SJCRH30 (cell line): Measurements from ENCODE around the gene SCAP. TPM values are rescaled to one million over a fixed set of nuclear protein-coding genes. Genes with fewer than 3 reads are reported as not detected.
"Not testable (repeated sequence)": the region's sequence is repeated elsewhere in the genome, so short reads cannot be mapped to it uniquely, and the experiment has no call there.

Experiments used
- DNase-seq, 2 experiments: peaks; one replicate each; pipeline ENCODE4 v3.0.0-alpha.2; 2015 to 2020
- H3K27ac ChIP-seq: fragments of 250-450 bp; sonication (Bioruptor Pico); 2 replicates; pipeline ENCODE4 v1.5.1; 2020; ENCODE audit warnings: mild to moderate bottlenecking, moderate library complexity
- H3K27me3 ChIP-seq: fragments of 250-450 bp; sonication (Bioruptor Pico); 2 replicates; pipeline ENCODE4 v1.5.1; 2020; ENCODE audit warnings: mild to moderate bottlenecking, moderate library complexity
- H3K36me3 ChIP-seq: fragments of 250-450 bp; sonication (Bioruptor Pico); 2 replicates; pipeline ENCODE4 v1.5.1; 2020; ENCODE audit warnings: mild to moderate bottlenecking, moderate library complexity
- H3K4me1 ChIP-seq: fragments of 250-450 bp; sonication (Bioruptor Pico); 2 replicates; pipeline ENCODE4 v1.5.1; 2020; ENCODE audit warnings: mild to moderate bottlenecking, moderate library complexity
- H3K4me3 ChIP-seq: fragments of 250-450 bp; sonication (Bioruptor Pico); 2 replicates; pipeline ENCODE4 v1.5.1; 2020; ENCODE audit warnings: mild to moderate bottlenecking, moderate library complexity
- H3K9me3 ChIP-seq: fragments of 250-450 bp; sonication (Bioruptor Pico); replicated peaks from 2 replicates; pipeline ENCODE4 v1.5.1; 2020; ENCODE audit warnings: mild to moderate bottlenecking, moderate library complexity
- total RNA-seq: library from RNA; depleted of rRNA; stranded (reverse); fragments of >200 nt; shearing (Covaris generic); gene quantifications from 2 replicates; pipeline ENCODE4 v1.2.3, GENCODE V29; 2014

SCAP gene
- total RNA-seq, 1 experiment from 2014 or later: 47.5 TPM

GRCh38 chr3:47392933-47393332 lies 82.8 kb downstream of the SCAP start:
- no peak for DNase-seq
- peaks cover 21% of the 10 kb centered on the region for H3K36me3 ChIP-seq
- H3K27me3 ChIP-seq: no peaks in the 10 kb centered on the region
- peaks cover 43% of the 10 kb centered on the region for H3K4me1 ChIP-seq
- no peak overlapping the region for H3K4me3 ChIP-seq
- H3K9me3 ChIP-seq: no peaks in the 10 kb centered on the region
- peak overlapping the region; percentile 93 for H3K27ac ChIP-seq

GRCh38 chr3:47385796-47386195 lies 89.9 kb downstream of the SCAP start:
- no peak overlapping the region for H3K27ac ChIP-seq
- H3K9me3 ChIP-seq: no peaks in the 10 kb centered on the region
- H3K4me1 ChIP-seq: no peaks in the 10 kb centered on the region
- DNase-seq: no peak
- H3K4me3 ChIP-seq: no peak overlapping the region
- peaks cover 14% of the 10 kb centered on the region for H3K36me3 ChIP-seq
- H3K27me3 ChIP-seq: no peaks in the 10 kb centered on the region

DNA sequence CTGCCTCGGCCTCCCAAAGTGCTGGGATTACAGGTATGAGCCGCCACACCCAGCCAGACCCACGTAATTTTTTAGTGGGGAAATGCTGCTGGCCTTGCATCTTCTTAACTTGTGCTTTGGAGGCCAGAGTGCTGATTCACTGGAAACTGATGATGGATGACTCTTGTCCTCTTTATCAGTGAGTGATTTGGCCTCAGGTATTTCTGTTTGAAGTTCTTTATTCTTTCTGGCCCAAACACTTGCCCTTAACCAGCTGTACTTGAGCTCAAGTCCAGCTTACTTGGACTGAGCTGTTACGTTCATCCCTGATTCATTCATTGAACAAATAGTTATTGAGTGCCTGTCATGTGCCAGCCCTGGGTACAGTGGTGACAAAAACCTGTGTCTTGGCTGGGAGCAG lies 90.7 kb downstream of the SCAP start:
- H3K4me1 ChIP-seq: no peaks in the 10 kb centered on the region
- no peak for DNase-seq
- peaks cover 11% of the 10 kb centered on the region for H3K36me3 ChIP-seq
- no peaks in the 10 kb centered on the region for H3K9me3 ChIP-seq
- H3K4me3 ChIP-seq: no peak overlapping the region
- H3K27me3 ChIP-seq: no peaks in the 10 kb centered on the region
- no peak overlapping the region for H3K27ac ChIP-seq

DNA sequence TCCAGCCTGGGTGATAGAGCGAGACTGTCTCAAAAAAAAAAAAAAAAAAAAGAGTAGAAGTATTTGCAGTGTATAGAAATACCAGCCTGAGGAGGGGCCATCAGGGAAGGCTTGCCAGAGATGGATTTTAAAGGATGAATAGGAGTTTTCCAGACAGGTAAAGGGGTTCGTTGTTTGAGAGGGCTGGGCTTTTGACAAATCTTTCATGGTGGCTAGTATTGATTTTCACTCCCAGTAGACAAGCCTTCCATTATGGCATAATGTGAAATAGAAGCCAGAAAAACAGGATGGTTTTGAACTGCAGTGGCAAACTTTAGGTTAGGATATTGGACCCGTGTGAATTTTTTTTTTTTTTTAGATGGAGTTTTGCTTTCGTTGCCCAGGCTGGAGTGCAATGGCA lies 91.3 kb downstream of the SCAP start:
- H3K27me3 ChIP-seq: no peaks in the 10 kb centered on the region
- H3K4me1 ChIP-seq: peaks cover 4% of the 10 kb centered on the region; the same call in 1 of the 2 replicates
- peaks cover 11% of the 10 kb centered on the region for H3K36me3 ChIP-seq
- H3K27ac ChIP-seq: no peak overlapping the region
- no peaks in the 10 kb centered on the region for H3K9me3 ChIP-seq
- DNase-seq: no peak
- H3K4me3 ChIP-seq: no peak overlapping the region

DNA sequence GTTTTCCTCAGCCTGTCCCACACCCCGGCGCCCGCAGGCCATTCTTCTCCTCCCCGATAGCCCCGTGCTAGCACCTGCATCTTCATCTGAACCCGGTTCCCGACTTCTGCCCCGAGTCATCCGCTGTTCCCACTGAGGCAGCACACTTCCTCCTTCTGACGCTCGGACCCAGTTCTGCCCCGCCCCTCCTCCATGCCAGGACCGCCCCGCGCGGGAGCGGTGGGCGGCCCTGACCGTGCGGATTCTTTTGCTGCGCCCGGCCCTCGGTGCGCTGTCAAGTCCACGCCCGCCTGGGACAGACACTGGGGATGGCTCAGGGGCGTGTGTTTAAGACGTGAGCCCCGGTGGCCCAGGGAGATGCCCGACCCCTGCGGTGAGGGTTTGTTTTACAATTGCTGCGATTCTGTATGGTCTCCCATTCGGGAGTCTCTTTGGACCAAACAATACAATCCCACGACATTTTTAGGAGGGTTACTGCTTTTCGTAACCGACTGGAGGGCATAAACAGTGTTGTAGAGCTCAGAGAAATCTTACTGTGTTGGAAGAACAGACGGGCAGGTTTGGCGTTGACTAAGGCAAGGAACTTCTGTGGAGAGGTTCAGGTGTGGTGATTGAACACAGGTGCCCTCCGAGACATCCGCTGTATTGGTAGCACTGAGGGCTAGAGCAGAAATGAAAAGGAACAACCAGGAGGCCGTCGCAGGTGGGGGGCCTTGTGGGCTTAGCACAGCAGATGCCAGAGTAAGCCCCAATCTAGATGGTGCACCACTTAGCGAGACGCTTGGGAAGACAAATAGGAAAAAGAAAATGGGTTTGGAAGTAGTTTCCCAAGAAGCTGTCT lies 94.2 kb downstream of the SCAP start:
- Histone ChIP-seq H3K27ac (peak overlapping the region; percentile 88), H3K4me3 (peak overlapping the region; percentile 89), H3K4me1 (peaks cover 4% of the 10 kb centered on the region; the same call in 1 of the 2 replicates), H3K9me3 (no peaks in the 10 kb centered on the region), H3K36me3 (no peaks in the 10 kb centered on the region), H3K27me3 (no peaks in the 10 kb centered on the region)
- peak; percentile 88 for DNase-seq

DNA sequence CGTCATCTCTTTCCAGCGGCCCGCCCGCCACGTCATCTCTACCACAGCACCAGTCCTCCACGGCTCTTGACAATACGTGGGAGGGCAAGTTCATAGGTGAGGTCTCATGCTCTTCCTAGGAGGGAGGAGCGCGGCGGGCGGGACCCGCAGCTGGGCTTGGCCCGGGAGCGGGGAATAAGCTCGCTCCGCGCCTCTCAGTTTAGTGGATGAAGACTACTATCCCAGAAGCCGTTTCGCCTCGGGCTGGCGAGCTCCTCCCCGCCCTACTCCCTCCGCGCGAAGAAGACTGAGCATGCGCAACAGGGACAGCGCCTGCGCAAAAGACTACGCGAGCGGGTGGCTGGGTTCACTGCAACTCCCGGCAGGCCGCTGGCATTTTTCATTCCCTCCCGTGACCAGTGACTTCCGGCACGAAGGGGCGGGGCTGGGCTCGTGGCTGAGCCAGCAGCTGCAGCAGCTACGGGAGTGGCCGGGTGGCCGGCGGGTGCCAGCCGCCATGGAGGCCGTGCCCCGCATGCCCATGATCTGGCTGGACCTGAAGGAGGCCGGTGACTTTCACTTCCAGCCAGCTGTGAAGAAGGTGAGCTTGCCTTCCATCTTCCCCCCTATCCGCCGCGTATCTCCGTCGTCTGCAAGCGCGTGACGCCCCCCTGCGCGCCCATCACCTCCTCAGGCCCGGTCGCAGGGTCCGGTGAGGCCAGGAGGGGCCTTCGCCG lies 95.0 kb downstream of the SCAP start, which contains the start of gene PTPN23:
Gene PTPN23, plus strand, starts transcription at position 421 of the 716 bp plus-strand sequence. Its CDS starts 76 bp downstream, at position 497.
- Histone ChIP-seq H3K27ac (peak within 1 kb of the TSS; percentile 88), H3K4me1 (peaks cover 4% of the 10 kb centered on the region; the same call in 1 of the 2 replicates), H3K4me3 (peak within 1 kb of the TSS; percentile 89), H3K36me3 (no peaks in the 10 kb centered on the region), H3K27me3 (no peaks in the 10 kb centered on the region), H3K9me3 (no peaks in the 10 kb centered on the region)
- DNase-seq: peak; percentile 98

- H3K4me1 ChIP-seq: peaks cover 4% of the 10 kb centered on the region; the same call in 1 of the 2 replicates
- H3K27ac ChIP-seq: peak overlapping the region; percentile 88
- no peaks in the 10 kb centered on the region for H3K9me3 ChIP-seq
- H3K27me3 ChIP-seq: no peaks in the 10 kb centered on the region
- no peaks in the 10 kb centered on the region for H3K36me3 ChIP-seq
- H3K4me3 ChIP-seq: peak overlapping the region; percentile 89
- DNase-seq: no peak
Measured at GRCh38 chr3:47380026-47380600, 95.6 kb downstream of the SCAP start.

DNA sequence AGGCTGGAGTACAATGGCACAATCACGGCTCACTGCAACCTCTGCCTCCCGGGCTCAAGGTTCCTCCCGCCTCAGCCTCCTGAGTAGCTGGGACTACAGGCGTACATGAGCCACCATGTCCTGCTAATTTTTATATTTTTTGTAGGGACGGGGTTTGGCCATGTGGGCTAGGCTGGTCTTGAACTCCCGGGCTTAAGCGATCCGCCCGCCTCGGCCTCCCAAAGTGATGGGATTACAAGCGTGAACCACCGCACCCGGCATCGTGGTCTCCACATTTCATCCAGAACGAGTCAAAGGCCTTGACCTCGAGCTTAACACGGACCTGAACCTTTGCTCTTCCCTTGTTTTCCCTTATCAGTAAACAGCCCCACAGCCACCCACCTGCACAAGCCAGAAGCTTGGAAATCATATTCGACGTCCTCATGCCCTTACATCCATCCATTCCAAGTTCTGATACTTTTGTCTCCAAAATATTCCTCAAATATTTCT lies 96.3 kb downstream of the SCAP start:
- H3K4me1 ChIP-seq: peaks cover 4% of the 10 kb centered on the region; the same call in 1 of the 2 replicates
- no peaks in the 10 kb centered on the region for H3K27me3 ChIP-seq
- H3K36me3 ChIP-seq: no peaks in the 10 kb centered on the region
- H3K27ac ChIP-seq: no peak overlapping the region
- H3K9me3 ChIP-seq: no peaks in the 10 kb centered on the region
- H3K4me3 ChIP-seq: peak overlapping the region; percentile 89
- no peak for DNase-seq

GRCh38 chr3:47378869-47379268 lies 96.9 kb downstream of the SCAP start:
- H3K9me3 ChIP-seq: no peaks in the 10 kb centered on the region
- H3K27me3 ChIP-seq: no peaks in the 10 kb centered on the region
- no peak overlapping the region for H3K27ac ChIP-seq
- DNase-seq: no peak
- no peaks in the 10 kb centered on the region for H3K36me3 ChIP-seq
- peaks cover 4% of the 10 kb centered on the region; the same call in 1 of the 2 replicates for H3K4me1 ChIP-seq
- no peak overlapping the region for H3K4me3 ChIP-seq

- Histone ChIP-seq H3K27me3 (no peaks in the 10 kb centered on the region), H3K36me3 (no peaks in the 10 kb centered on the region), H3K4me1 (peaks cover 4% of the 10 kb centered on the region; the same call in 1 of the 2 replicates), H3K27ac (no peak overlapping the region), H3K9me3 (no peaks in the 10 kb centered on the region), H3K4me3 (no peak overlapping the region)
- DNase-seq: no peak
Measured at GRCh38 chr3:47377186-47377585, 98.6 kb downstream of the SCAP start.

GRCh38 chr3:47376393-47376792 lies 99.3 kb downstream of the SCAP start:
- Histone ChIP-seq H3K36me3 (no peaks in the 10 kb centered on the region), H3K9me3 (no peaks in the 10 kb centered on the region), H3K27me3 (no peaks in the 10 kb centered on the region), H3K27ac (no peak overlapping the region), H3K4me3 (no peak overlapping the region), H3K4me1 (peaks cover 4% of the 10 kb centered on the region; the same call in 1 of the 2 replicates)
- no peak for DNase-seq

DNA sequence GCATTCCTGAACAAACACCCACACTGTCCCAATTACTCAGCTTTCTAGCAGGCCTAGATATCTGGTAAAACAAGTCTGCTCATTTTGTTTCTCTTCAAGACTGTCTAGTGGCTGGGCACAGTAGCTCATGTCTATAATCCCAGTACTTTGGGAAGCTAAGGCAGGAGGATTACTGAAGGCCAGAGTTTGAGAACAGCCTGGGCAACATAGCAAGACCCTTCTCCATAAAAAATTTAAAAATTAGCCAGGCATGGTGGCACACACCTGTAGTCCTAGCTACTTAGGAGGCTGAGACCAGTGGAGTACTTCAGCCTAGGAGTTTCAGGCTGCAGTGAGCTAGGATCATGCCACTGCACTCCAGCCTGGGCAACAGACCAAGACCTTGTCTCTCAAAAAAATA lies 101.2 kb downstream of the SCAP start:
- H3K9me3 ChIP-seq: no peaks in the 10 kb centered on the region
- H3K27me3 ChIP-seq: no peaks in the 10 kb centered on the region
- no peak overlapping the region for H3K4me3 ChIP-seq
- peaks cover 1% of the 10 kb centered on the region; the same call in 1 of the 2 replicates for H3K4me1 ChIP-seq
- no peaks in the 10 kb centered on the region for H3K36me3 ChIP-seq
- DNase-seq: no peak
- H3K27ac ChIP-seq: no peak overlapping the region

GRCh38 chr3:47370887-47371697 lies 104.6 kb downstream of the SCAP start:
- Histone ChIP-seq H3K27me3 (no peaks in the 10 kb centered on the region), H3K36me3 (no peaks in the 10 kb centered on the region), H3K4me1 (no peaks in the 10 kb centered on the region), H3K9me3 (no peaks in the 10 kb centered on the region), H3K4me3 (no peak overlapping the region), H3K27ac (no peak overlapping the region)
- DNase-seq: peak; percentile 18 to 40

DNA sequence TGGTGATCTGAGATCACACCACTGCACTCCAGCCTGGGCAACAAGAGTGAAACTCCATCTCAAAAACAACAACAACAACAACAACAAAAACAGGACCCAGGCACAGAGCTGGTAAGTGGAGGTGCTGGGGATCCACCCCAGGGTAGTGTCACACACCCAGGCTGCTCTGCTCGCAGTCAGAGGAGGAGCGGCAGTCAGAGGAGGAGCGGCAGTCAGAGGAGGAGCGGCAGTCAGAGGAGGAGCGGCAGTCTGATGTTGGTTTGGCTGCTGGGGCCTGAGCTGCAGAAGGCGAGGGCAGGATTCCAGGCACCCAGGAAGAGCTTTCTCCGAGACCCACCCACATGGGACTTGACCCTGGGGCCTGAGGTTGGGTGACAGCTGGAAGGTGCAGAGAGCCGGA lies 105.7 kb downstream of the SCAP start:
- not testable (repeated sequence) for H3K36me3 ChIP-seq, H3K4me3 ChIP-seq, H3K4me1 ChIP-seq, DNase-seq, H3K27ac ChIP-seq, H3K27me3 ChIP-seq, H3K9me3 ChIP-seq
